Thyroid gland (tissue), 4 donors: ENCODE results near the gene FGF22.

ENCODE experiments used
- CTCF ChIP-seq, 6 experiments: fragments of 200-600 bp in 3 of 6; fragments of 450-650 bp in 3 of 6; sonication (generic) in 3 of 6; IDR thresholded peaks; one replicate each; pipeline ENCODE4 v1.5.1; 2016 to 2019; ENCODE audit warnings: antibody characterized with exemption in 6 of 6, mild to moderate bottlenecking in 2 of 6, inconsistent platforms in 1 of 6, moderate library complexity in 1 of 6
- POLR2A ChIP-seq, 2 donors: fragments of 450-650 bp; IDR thresholded peaks; one replicate each; pipeline ENCODE4 v1.6.1; 2017; ENCODE audit warnings: antibody characterized with exemption in 2 of 2, mild to moderate bottlenecking in 2 of 2, moderate library complexity in 1 of 2

- TF ChIP-seq CTCF (IDR thresholded peaks at IDR 0.05) (no peak), POLR2A (IDR thresholded peaks at IDR 0.05) (no peak)
Measured at GRCh38 chr19:658916-659839, 19.5 kb downstream of the FGF22 start.
